Activated CD8-positive, alpha-beta T cell treated with anti-CD3 and anti-CD28 coated beads for 36 hours (primary cell): ENCODE results near the gene GYPC. TPM values are rescaled to one million over a fixed set of nuclear protein-coding genes. Genes with fewer than 3 reads are reported as not detected.

Experiments used
- ATAC-seq: fragments of 200-7000 bp; cut with Tn5 transposase; one replicate; pipeline ENCODE4 v1.10.0; 2021; ENCODE audit warnings: mild to moderate bottlenecking, moderate library complexity
- CTCF ChIA-PET: fragments of 350-600 bp; sonication (Branson Sonifier 250); formaldehyde crosslinking; loops from one replicate; lab custom pipeline; 2021; ENCODE audit warnings: antibody characterized with exemption; lab: Charles Lee
- POLR2A ChIA-PET: fragments of 350-600 bp; sonication (Branson Sonifier 250); formaldehyde crosslinking; loops from one replicate; lab custom pipeline; 2021; ENCODE audit warnings: antibody characterized with exemption; lab: Charles Lee
- DNase-seq: peaks from one replicate; pipeline ENCODE4 v3.0.0-alpha.2; 2020
- H3K27ac Mint-ChIP-seq: one replicate; pipeline ENCODE4 v1.8.0; 2021; ENCODE audit warnings: mild to moderate bottlenecking, mixed read lengths
- H3K27me3 Mint-ChIP-seq: one replicate; pipeline ENCODE4 v1.8.0; 2021; ENCODE audit warnings: mixed read lengths
- H3K36me3 Mint-ChIP-seq: one replicate; pipeline ENCODE4 v1.8.0; 2021; ENCODE audit warnings: low read depth, mixed read lengths
- H3K4me1 Mint-ChIP-seq: one replicate; pipeline ENCODE4 v1.8.0; 2021; ENCODE audit warnings: low read depth, mixed read lengths
- H3K4me3 Mint-ChIP-seq: one replicate; pipeline ENCODE4 v1.8.0; 2021; ENCODE audit warnings: mild to moderate bottlenecking, moderate library complexity, mixed read lengths
- H3K9me3 Mint-ChIP-seq: one replicate; pipeline ENCODE4 v1.8.0; 2021; ENCODE audit warnings: mixed read lengths
- CTCF ChIP-seq: fragments of 200-600 bp; IDR thresholded peaks from one replicate; pipeline ENCODE4 v1.8.0; 2022; ENCODE audit warnings: antibody characterized with exemption, mild to moderate bottlenecking
- intact Hi-C: fragments of 100-400 bp; cut with micrococcal nuclease; formaldehyde crosslinking; loops from one replicate; pipeline ENCODE4 v1.10.0; 2022
- total RNA-seq, 2 experiments: library from RNA; stranded (reverse); gene quantifications; one replicate each; pipeline ENCODE4 v1.2.3, GENCODE V29; 2021

GYPC gene
- total RNA-seq, 2 experiments from 2014 or later = 172 to 173 TPM

- intact Hi-C loops = no loop called here
These were observed 6.9 kb upstream of the GYPC start for GRCh38 chr2:126649101-126649500.

DNA sequence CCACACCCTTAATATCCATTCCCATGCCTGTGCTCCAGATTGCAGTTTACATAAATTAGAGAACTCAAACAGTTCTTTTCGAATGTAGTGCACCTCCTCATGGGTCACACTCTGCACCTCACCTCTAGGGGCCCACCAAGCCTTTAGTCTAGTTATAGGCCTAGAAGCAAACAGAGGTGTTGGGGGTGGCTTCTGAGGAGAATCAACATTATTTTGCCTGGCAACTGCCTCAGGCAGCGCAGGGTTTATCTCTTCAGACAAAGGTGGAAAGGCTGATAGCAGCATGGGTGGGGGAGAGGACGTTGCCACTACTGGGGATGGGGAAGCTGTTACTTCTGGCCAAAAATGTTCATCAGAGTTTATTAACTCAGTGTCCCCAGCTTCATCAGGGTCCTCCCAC, 5.0 kb upstream of the GYPC start:
- Mint-ChIP-seq H3K4me1 (peaks cover 14% of the 10 kb centered on the region), H3K27me3 (no peaks in the 10 kb centered on the region), H3K27ac (no peak overlapping the region), H3K9me3 (peaks cover 4% of the 10 kb centered on the region), H3K36me3 (no peaks in the 10 kb centered on the region), H3K4me3 (no peak overlapping the region)
- ATAC-seq = no peak
- intact Hi-C loops = no loop called here
- CTCF ChIA-PET = interaction anchor here (1.1 to 1.6 kb wide), 3 partner anchors 16 to 321 kb away, joined by 3 to 4 read pairs (median 4); no protein-coding TSS in a partner anchor
- TF ChIP-seq CTCF = no peak
- POLR2A ChIA-PET = no interaction called here
- DNase-seq = no peak

More at GRCh38 chr2:126649101-126649500, 6.9 kb upstream of the GYPC start:
- DNase-seq (no peak), ATAC-seq (no peak)
- H3K9me3 Mint-ChIP-seq = peaks cover 4% of the 10 kb centered on the region
- peaks cover 6% of the 10 kb centered on the region for H3K4me1 Mint-ChIP-seq
- no peak overlapping the region for H3K4me3 Mint-ChIP-seq
- no peak for TF ChIP-seq CTCF
- POLR2A ChIA-PET = no interaction called here
- no peaks in the 10 kb centered on the region for H3K27me3 Mint-ChIP-seq
- H3K36me3 Mint-ChIP-seq = no peaks in the 10 kb centered on the region
- CTCF ChIA-PET = no interaction called here
- H3K27ac Mint-ChIP-seq = no peak overlapping the region

- Mint-ChIP-seq H3K27ac (no peak overlapping the region), H3K4me3 (no peak overlapping the region), H3K4me1 (peaks cover 14% of the 10 kb centered on the region), H3K9me3 (peaks cover 4% of the 10 kb centered on the region), H3K27me3 (no peaks in the 10 kb centered on the region), H3K36me3 (peaks cover 5% of the 10 kb centered on the region)
- ChIA-PET CTCF (interaction anchor here (1.3 kb wide), 1 partner anchor 124 kb away, joined by 3 read pairs; no protein-coding TSS in a partner anchor), POLR2A (interaction anchor here (1.0 to 1.5 kb wide), 2 partner anchors 10 to 12 kb away, joined by 3 read pairs; no protein-coding TSS in a partner anchor)
- ATAC-seq (no peak), DNase-seq (no peak)
- no peak for TF ChIP-seq CTCF
- intact Hi-C loops = no loop called here
These were observed 3.6 kb upstream of the GYPC start for GRCh38 chr2:126652323-126652891.

DNA sequence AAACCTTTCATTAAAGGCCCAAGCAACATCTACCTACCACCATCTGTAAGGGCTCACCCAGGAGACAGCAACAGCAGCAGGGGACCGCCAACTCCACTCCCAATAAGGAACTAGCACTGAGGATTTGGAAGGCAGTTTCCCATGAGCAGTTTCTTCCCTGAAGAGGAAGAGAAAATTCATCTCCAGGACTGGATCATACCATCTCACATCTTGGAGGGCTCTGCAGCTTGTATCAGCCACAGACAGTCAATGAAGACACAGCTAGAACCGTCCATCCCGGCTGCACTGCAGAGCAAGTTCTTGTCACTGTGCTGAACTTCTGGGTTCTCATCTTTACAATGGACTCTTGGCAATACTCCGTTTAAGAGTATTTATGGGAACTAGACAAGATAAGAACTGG, 2.8 kb upstream of the GYPC start:
- no peak for DNase-seq
- CTCF ChIA-PET = interaction anchor here (0.5 to 1.3 kb wide), 2 partner anchors 14 to 125 kb away, joined by 3 read pairs; no protein-coding TSS in a partner anchor

More for the DNA sequence above, 2.8 kb upstream of the GYPC start:
- no peaks in the 10 kb centered on the region for H3K27me3 Mint-ChIP-seq
- H3K27ac Mint-ChIP-seq = no peak overlapping the region
- ATAC-seq = no peak
- intact Hi-C loops = no loop called here
- TF ChIP-seq CTCF = no peak
- H3K4me3 Mint-ChIP-seq = no peak overlapping the region
- H3K36me3 Mint-ChIP-seq = peaks cover 11% of the 10 kb centered on the region
- POLR2A ChIA-PET = interaction anchor here (0.6 to 1.5 kb wide), 3 partner anchors 10 to 1721 kb away, joined by 3 read pairs; no protein-coding TSS in a partner anchor
- peaks cover 4% of the 10 kb centered on the region for H3K9me3 Mint-ChIP-seq
- H3K4me1 Mint-ChIP-seq = peaks cover 17% of the 10 kb centered on the region
